ENCODE data around the gene BCL6.

DNA sequence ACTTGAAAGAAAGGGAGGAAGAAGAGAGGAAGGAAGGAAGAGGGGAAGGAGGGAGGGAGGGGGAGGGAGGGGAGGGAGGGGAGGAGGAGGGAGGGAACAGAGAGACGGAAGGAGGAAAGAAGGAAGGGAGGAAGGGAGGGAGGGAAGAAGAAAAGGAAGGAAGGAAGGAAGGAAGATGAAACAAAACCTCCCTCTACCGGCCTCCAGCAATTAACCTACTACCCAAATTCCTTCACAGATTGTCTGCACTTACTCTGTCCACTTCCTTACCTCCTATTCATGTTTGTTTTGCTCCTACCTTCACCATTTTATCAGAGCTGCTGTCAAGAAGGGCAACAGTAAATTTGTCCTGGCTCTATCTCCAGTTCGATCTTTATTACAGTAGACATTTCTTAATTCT is 44.6 kb upstream of the BCL6 start:
- TF ChIP-seq POLR2AphosphoS5 (IDR thresholded peaks at IDR 0.05) (no peak), CTCF (IDR thresholded peaks at IDR 0.05) (no peak), EP300 (IDR thresholded peaks at IDR 0.05) (no peak)

All from esophagus muscularis mucosa (tissue), 4 donors.